ENCODE results near the gene PSTPIP2.

DNA sequence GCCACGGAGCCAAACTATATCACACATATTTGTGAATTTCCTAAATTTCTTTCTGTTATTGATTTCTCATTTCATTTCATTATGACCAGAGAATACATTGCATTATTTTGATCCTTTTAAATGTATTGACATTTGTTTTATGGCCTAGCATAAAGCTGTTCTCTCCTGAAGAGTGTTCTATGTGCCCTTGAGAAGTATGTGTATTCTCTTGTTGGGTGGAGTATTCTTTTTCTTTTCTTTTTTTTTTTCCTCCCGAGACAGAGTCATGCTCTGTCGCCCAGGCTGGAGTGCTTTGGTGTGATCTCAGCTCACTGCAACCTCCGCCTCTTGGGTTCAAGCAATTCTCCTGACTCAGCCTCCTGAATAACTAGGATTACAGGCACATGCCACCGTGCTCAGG, 37.3 kb upstream of the PSTPIP2 start:
- TF ChIP-seq GATA3 (IDR thresholded peaks at IDR 0.05; ENCODE audit: low read depth, low read length) (no peak), GATA2 (IDR thresholded peaks at IDR 0.05; ENCODE audit: low read depth, low read length) (no peak)
